Parathyroid adenoma (tissue), 2 donors: Measurements from ENCODE around the gene CARD10.

Experiments used
- H2AFZ ChIP-seq: fragments of 300-600 bp; sonication (generic); one replicate; pipeline ENCODE4 v1.7.0; 2017; ENCODE audit warnings: antibody characterized with exemption, mild to moderate bottlenecking
- H3K27ac ChIP-seq: fragments of 300-600 bp; sonication (generic); one replicate; pipeline ENCODE4 v1.7.0; 2017
- H3K27me3 ChIP-seq: fragments of 300-600 bp; sonication (generic); one replicate; pipeline ENCODE4 v1.7.0; 2017; ENCODE audit warnings: low read length; ENCODE audit not compliant: control insufficient read depth, insufficient read depth
- H3K36me3 ChIP-seq: fragments of 300-600 bp; sonication (generic); one replicate; pipeline ENCODE4 v1.7.0; 2017; ENCODE audit warnings: low read length; ENCODE audit not compliant: control insufficient read depth, insufficient read depth
- H3K4me1 ChIP-seq: fragments of 300-600 bp; sonication (generic); one replicate; pipeline ENCODE4 v1.7.0; 2017; ENCODE audit warnings: control low read depth
- H3K4me2 ChIP-seq: fragments of 300-600 bp; sonication (generic); one replicate; pipeline ENCODE4 v1.7.0; 2017; ENCODE audit warnings: low read length
- H3K4me3 ChIP-seq: fragments of 300-600 bp; sonication (generic); one replicate; pipeline ENCODE4 v1.7.0; 2017; ENCODE audit warnings: low read depth, low read length
- H3K79me2 ChIP-seq: fragments of 300-600 bp; sonication (generic); one replicate; pipeline ENCODE4 v1.7.0; 2017; ENCODE audit warnings: control low read depth
- H3K9ac ChIP-seq: fragments of 300-600 bp; sonication (generic); one replicate; pipeline ENCODE4 v1.7.0; 2017; ENCODE audit warnings: mild to moderate bottlenecking
- H3K9me3 ChIP-seq: fragments of 300-600 bp; sonication (generic); one replicate; pipeline ENCODE4 v1.7.0; 2017; ENCODE audit warnings: low read length; ENCODE audit not compliant: control insufficient read depth
- CTCF ChIP-seq: fragments of 300-600 bp; sonication (generic); IDR thresholded peaks from one replicate; pipeline ENCODE4 v1.7.0; 2017; ENCODE audit warnings: antibody characterized with exemption, mild to moderate bottlenecking
- donor health status: primary hyperparathyroidism.

The CARD10 gene

DNA sequence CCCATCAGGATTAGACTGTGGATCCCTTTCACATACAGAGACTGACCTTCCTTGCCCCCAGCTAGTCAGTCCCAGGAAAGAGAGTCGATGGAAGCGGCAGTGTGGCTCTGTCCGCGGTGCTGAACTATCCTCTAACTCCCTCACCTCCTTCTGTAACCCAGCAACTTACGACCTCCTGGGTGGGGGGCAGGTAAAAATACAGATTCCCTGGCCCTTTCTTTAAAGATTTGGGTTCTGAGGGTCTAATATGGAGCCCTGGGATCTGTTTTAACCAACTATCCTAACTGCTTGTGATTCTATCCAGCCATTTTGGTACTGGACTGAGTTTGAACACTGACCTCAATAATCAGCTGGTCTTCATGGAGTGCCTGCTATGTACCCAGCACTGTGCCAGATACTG is 56.2 kb downstream of the CARD10 start:
- H3K27me3 ChIP-seq, result no peaks in the 10 kb centered on the region
- no peak overlapping the region for H3K4me2 ChIP-seq
- no peaks in the 10 kb centered on the region for H3K4me1 ChIP-seq
- no peaks in the 10 kb centered on the region for H3K79me2 ChIP-seq
- H3K27ac ChIP-seq, result no peak overlapping the region
- H3K4me3 ChIP-seq, result no peak overlapping the region
- no peaks in the 10 kb centered on the region for H3K36me3 ChIP-seq
- no peaks in the 10 kb centered on the region for H3K9me3 ChIP-seq
- no peak overlapping the region for H3K9ac ChIP-seq
- H2AFZ ChIP-seq, result no peak overlapping the region
- TF ChIP-seq CTCF, result no peak

DNA sequence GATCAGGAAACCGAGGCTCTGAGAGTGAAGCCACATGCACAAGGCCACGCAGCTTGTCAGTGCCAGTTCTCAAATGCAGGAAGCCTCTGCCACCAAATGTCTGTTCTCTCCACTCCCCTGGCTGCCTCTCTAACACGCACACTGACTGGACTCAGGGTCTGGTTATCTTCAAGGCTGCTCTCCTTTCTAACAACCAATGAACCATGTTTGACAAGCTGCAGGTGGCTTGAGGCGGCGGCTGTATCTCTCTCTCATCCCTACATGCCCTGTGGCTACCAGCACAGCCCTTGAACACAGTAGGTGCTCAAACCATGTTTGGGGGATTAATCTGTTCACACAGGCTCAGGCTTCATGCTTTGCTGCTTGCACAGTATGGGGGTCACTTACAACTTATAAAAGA is 56.8 kb downstream of the CARD10 start:
- no peaks in the 10 kb centered on the region for H3K27me3 ChIP-seq
- H3K36me3 ChIP-seq, result no peaks in the 10 kb centered on the region
- H3K4me1 ChIP-seq, result no peaks in the 10 kb centered on the region
- TF ChIP-seq CTCF, result no peak
- H3K9ac ChIP-seq, result no peak overlapping the region
- no peak overlapping the region for H3K4me2 ChIP-seq
- H3K79me2 ChIP-seq, result no peaks in the 10 kb centered on the region
- H3K4me3 ChIP-seq, result no peak overlapping the region
- H3K9me3 ChIP-seq, result no peaks in the 10 kb centered on the region
- no peak overlapping the region for H2AFZ ChIP-seq
- H3K27ac ChIP-seq, result no peak overlapping the region

DNA sequence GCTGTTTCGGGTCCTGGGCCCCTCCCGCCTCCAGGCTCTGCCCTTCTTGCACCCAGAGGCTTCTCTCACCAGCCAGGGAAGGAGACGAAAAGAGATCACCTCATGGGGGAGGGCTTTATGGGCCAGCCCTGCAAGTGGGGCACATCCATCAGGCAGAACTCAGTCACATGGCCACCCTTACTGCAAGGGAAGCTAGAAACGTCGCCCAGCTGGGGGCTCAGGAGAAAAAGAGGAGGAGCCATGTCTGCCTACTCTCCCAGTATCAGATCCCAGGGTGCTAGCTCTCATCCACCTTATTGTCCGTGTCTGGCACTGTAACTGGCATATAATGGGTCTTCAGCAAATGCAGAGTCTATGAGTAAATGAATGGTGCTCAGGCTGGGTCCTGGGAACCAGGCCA is 57.3 kb downstream of the CARD10 start:
- H3K4me3 ChIP-seq, result no peak overlapping the region

DNA sequence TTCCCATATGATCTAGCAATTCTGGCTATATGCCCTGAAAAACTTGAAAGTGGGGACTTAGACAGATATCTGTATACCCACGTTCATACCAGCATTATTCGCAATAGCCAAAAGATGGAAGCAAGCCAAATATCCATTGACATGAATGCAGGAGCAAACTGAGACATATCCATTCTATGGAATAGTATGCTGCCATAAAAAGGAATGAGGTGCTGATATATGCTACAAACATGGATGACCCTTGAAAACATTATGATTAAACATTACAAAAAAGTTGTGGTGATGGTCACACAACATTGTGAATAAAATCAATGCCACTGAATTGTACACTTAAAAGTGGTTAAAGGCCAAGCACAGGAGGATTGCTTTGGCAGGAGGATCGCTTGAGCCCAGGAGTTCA is 58.5 kb downstream of the CARD10 start:
- TF ChIP-seq CTCF, result no peak
- Histone ChIP-seq H3K4me1 (no peaks in the 10 kb centered on the region), H2AFZ (no peak overlapping the region), H3K9ac (no peak overlapping the region), H3K9me3 (no peaks in the 10 kb centered on the region), H3K4me3 (no peak overlapping the region), H3K27me3 (peaks cover 4% of the 10 kb centered on the region), H3K27ac (no peak overlapping the region), H3K79me2 (no peaks in the 10 kb centered on the region), H3K4me2 (no peak overlapping the region), H3K36me3 (no peaks in the 10 kb centered on the region)

More for the DNA sequence above, 57.3 kb downstream of the CARD10 start:
- Histone ChIP-seq H3K4me1 (no peaks in the 10 kb centered on the region), H3K9ac (no peak overlapping the region), H3K27ac (no peak overlapping the region), H3K79me2 (no peaks in the 10 kb centered on the region), H3K9me3 (no peaks in the 10 kb centered on the region), H3K36me3 (no peaks in the 10 kb centered on the region), H2AFZ (no peak overlapping the region), H3K4me2 (no peak overlapping the region), H3K27me3 (peaks cover 3% of the 10 kb centered on the region)
- TF ChIP-seq CTCF, result no peak

GRCh38 chr22:37459206-37459605 is 60.0 kb downstream of the CARD10 start:
- Histone ChIP-seq H3K79me2 (no peaks in the 10 kb centered on the region), H3K4me3 (no peak overlapping the region), H3K9ac (no peak overlapping the region), H3K9me3 (no peaks in the 10 kb centered on the region), H3K4me2 (no peak overlapping the region), H3K27ac (no peak overlapping the region), H2AFZ (no peak overlapping the region), H3K27me3 (peaks cover 4% of the 10 kb centered on the region), H3K36me3 (no peaks in the 10 kb centered on the region), H3K4me1 (no peaks in the 10 kb centered on the region)
- no peak for TF ChIP-seq CTCF
